LNCAP (cell line): ENCODE data around the gene TEAD2.

Source experiments
- TF ChIP-seq, protein P1 (sequence below): fragments of 450-650 bp; IDR thresholded peaks from 2 replicates; pipeline ENCODE4 v1.5.1; 2017; ENCODE audit warnings: mild to moderate bottlenecking

The TEAD2 gene

DNA sequence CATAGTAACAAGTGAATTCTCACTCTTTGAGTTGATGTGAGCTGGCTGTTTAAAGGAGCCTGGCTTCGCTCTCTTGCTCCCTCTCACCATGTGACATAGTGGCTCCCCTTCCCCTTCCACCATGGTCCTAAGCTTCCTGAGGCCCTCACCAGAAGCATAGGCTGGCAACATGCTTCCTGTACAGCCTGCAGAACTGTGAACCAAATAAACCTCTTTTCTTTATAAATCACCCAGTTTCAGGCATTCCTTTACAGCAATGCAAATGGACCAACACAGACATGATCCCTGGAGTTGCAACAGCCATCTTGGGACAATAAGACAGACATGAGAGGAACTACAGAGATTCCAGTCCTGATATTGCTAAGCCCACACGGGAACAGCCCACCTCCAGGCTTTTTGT lies 12.6 kb downstream of the TEAD2 start:
- TF ChIP-seq, protein P1, sequence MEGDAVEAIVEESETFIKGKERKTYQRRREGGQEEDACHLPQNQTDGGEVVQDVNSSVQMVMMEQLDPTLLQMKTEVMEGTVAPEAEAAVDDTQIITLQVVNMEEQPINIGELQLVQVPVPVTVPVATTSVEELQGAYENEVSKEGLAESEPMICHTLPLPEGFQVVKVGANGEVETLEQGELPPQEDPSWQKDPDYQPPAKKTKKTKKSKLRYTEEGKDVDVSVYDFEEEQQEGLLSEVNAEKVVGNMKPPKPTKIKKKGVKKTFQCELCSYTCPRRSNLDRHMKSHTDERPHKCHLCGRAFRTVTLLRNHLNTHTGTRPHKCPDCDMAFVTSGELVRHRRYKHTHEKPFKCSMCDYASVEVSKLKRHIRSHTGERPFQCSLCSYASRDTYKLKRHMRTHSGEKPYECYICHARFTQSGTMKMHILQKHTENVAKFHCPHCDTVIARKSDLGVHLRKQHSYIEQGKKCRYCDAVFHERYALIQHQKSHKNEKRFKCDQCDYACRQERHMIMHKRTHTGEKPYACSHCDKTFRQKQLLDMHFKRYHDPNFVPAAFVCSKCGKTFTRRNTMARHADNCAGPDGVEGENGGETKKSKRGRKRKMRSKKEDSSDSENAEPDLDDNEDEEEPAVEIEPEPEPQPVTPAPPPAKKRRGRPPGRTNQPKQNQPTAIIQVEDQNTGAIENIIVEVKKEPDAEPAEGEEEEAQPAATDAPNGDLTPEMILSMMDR = no peak

DNA sequence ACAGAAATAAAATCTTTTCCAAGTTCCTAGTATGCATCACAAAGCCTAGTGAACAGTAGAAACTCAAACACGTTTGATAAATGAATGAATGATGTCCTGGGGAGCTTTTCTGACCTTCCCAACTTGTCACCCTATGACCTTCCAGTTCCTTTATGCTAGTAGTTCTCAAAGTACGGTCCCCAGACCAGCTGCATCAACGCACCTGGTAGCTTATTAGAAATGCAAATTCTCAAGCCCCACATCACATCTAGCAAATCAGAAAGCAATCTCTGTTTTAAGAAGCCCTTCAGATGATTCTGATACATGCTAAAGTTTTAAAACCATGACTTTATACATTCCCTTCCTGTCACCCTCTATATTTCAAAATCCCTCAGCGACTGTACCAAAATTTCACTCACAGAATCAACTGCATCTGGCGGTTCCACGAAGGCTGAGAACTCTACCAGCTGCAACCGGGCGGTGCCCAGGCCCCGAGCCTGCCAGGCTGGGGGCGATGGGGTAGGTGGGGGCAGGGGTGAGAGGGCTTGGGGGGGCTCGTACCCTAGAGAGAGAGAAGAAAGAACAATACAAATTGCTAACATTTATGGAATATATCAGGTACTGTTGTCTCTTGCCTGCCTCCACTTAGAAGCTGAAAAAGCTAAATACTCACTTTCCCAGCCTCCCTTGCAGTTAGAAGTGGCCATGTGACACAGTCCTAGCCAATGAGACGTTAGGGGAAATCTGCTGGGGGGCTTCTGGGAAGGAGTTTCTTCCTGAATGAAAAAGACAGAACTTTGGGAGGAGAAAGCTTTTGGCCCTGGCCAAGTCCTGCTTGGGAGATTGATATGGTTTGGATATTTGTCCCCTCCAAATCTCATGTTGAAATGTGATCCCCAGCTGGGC lies 13.7 kb downstream of the TEAD2 start:
- TF ChIP-seq, protein P1 = no peak

DNA sequence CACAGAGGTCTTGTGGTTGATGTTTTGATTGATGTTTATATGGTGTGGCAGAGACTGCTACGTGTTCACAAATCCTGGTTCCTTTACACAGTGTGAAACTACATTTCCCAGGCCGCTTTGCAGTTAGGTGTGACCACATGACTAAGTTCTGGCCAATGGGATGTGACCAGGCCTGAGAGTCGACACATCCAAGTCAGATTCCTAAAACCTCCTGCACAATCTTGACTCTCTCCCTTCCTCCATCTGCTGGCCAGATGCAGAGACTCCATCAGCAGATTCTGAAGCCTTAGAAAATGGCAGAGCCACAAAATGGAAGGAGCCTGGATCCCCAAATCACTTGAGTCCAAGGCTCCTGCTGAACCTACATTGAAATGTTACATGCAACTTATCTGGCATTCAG lies 14.4 kb downstream of the TEAD2 start:
- TF ChIP-seq, protein P1 = no peak

DNA sequence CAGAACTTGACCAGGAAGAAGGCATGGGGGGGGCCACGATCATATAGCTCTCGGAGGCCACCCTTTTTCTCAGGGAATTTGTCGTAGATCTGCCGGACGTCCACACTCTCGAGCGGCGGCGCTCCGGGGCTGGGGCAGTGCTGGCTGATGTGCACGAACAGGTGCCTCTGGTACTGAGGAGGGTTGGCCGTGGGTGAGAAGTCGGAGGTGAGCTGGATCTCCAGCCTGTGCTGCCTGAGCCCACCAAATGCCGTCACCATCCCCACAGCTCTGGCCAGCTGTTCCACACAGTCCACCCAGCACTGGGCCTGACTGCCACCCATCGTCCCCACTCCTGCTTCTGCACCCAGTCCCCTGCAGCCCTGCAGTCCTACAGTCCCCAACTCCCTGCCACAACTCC lies 15.0 kb downstream of the TEAD2 start:
- TF ChIP-seq, protein P1 = no peak

DNA sequence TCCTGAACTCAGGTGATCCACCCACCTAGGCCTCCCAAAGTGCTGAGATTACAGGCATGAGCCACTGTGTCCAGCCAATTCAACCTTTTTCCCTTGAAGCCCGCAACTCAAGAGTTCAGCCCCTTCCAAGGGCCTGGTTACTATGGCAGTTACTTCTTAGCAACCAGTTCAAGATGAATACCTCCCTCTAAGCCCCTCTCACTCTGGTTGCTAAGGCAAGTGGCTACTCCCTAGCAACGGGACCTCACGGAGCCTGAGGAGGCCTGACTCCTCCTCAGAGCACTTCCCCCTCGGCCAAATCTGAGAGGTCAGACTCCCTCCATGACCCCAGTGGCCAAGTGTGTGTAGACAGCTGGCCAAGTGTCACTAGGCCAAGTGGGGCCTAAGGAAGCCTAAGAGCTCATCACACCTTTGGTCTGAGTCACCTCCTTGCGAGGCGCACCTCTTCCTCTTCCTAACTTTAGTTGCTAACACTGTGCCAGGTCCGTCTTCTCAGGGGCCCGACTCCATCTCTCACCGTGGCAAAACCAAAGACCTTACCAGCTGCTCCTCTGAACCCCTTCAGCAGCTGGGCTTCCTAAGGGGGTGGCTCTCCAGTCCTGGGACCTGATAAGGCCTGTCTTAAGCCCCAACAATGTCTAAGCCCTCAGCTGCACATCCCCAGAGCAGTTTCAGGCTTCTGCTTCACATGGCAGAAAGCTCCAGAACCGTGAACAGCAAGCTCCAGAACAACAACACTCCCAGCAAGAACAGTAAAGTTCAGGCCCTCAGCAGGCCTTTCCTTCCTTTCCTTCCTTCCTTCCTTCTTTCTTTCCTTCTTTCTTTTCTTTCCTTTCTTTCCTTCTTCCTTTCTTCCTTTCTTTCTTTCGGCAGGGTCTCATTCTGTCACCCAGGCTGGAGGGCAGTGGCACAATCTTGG lies 17.5 kb downstream of the TEAD2 start:
- TF ChIP-seq, protein P1 = no peak

DNA sequence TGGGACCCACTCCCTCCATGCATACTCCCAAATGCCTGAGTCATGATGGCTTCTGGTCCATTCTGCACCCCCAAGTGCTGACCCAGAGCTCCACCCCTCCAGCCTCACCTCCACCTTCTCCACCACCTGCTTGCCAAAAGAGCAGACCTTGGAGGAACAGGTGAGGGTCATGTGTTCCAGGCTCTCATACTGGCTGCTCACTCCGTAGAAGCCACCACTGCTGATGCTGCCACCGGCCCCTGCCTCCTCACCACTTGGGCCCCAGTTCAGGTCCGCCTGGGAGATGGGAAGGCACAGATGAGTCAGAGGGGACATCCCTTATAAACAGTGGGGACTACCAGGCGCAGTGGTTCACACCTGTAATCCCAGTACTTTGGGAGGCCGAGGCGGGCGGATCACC lies 19.1 kb downstream of the TEAD2 start:
- TF ChIP-seq, protein P1 = no peak

DNA sequence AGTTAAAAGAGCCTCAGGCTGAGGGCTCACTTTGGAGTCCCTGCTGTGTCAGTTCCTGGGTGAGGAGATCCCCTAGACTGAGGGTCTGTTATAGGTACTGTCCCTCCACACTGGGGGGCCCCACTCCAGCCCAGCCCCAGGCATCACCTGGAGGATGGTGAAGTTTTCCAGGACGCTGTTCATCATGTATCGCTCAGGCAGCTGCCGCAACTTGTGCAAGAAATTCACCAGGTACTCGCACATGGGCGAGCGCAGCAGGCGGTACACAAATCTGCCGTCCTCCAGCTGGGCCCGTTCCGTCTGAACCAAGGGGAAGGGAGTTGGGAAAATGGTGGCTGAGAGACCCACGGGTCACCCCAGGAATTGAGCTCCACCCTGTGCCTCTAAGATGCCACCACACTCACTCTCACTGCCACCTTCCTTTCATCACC lies 19.9 kb downstream of the TEAD2 start:
- TF ChIP-seq, protein P1 = no peak
